IPS DF 6.9 (cell line): Measurements from ENCODE around the gene HHATL.

Experiments
- DNase-seq: peaks from one replicate; pipeline ENCODE4 v3.0.0-alpha.2; 2013; ENCODE audit warnings: low read depth, low spot score
- H3K27ac ChIP-seq: one replicate; pipeline ENCODE4 v1.5.1; 2013; ENCODE audit warnings: low read length, control low read depth
- H3K27me3 ChIP-seq: 2 replicates; pipeline ENCODE4 v1.6.1; 2013; ENCODE audit warnings: mild to moderate bottlenecking, low read length; ENCODE audit not compliant: control insufficient read depth, insufficient read depth
- H3K36me3 ChIP-seq: 2 replicates; pipeline ENCODE4 v1.6.1; 2013; ENCODE audit warnings: low read length; ENCODE audit not compliant: control insufficient read depth, insufficient read depth
- H3K4me1 ChIP-seq: 2 replicates; pipeline ENCODE4 v1.6.1; 2013; ENCODE audit warnings: low read length; ENCODE audit not compliant: control insufficient read depth, insufficient read depth
- H3K4me3 ChIP-seq: 2 replicates; pipeline ENCODE4 v1.5.1; 2013; ENCODE audit warnings: mild to moderate bottlenecking, low read length
- H3K9me3 ChIP-seq: 2 replicates; pipeline ENCODE4 v1.6.1; 2013; ENCODE audit warnings: low read length, inconsistent platforms; ENCODE audit not compliant: control insufficient read depth, insufficient read depth
- whole genome bisulfite sequencing: extraction: QIAGEN DNeasy Blood & Tissue Kit; methylation state at CpG from one replicate; pipeline ENCODE4 v1.1.7; 2013; ENCODE audit warnings: mixed read lengths, missing lambda C conversion rate; ENCODE audit not compliant: insufficient read length, insufficient coverage; 5-methylcytosine and 5-hydroxymethylcytosine counted together

The HHATL gene, protein sequence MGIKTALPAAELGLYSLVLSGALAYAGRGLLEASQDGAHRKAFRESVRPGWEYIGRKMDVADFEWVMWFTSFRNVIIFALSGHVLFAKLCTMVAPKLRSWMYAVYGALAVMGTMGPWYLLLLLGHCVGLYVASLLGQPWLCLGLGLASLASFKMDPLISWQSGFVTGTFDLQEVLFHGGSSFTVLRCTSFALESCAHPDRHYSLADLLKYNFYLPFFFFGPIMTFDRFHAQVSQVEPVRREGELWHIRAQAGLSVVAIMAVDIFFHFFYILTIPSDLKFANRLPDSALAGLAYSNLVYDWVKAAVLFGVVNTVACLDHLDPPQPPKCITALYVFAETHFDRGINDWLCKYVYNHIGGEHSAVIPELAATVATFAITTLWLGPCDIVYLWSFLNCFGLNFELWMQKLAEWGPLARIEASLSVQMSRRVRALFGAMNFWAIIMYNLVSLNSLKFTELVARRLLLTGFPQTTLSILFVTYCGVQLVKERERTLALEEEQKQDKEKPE

DNA sequence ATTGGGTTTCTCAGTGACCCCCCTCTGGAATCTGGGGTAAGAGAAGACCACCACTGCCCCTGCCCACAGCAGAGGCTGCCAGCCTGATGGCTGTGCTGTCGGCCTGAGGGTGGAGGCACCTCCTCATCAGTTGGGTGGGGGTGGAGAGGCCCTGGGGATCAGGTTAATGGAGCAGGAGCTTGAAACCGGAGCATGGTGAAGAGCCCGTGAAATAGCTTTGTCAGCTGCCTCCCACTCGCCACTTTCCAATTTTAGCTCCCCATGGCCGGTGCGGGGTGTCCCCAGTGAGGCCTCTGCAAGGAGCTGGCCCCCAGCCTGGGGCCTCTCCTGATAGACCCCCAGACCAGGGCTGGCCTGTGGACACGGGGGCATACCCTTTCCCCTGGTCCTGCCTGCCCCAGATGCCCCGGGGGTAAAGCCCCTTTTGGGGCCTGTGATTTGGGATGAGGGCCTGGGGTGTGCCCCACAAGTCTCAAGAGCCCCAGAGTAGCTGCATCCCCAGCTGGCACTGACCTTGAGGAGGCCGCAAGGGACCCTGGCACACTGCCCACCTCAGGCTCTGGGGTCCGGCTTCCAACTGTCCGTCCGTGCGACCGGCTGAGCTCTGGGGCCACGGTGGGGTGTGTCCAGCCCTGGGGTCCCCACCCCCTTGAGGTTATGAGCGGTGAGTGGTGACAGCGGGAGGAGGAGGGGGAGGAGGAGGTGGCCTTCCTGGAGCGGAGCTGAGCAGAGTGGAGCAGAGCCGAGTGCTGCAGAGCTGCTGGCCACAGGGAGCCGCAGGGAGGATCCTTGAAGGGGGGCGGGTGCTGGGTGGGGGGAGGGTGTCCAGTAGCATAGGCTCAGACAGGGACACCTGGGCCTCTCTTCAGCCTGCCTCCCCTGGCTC lies at the start of gene HHATL:
Gene HHATL (minus strand): TSS at position 733 of the 886 bp plus-strand sequence. CDS start 1,972 bp downstream, outside the sequence.
- no peaks in the 10 kb centered on the region for H3K9me3 ChIP-seq
- H3K36me3 ChIP-seq, result no peaks in the 10 kb centered on the region
- H3K27me3 ChIP-seq, result no peaks in the 10 kb centered on the region
- H3K27ac ChIP-seq, result no peak within 1 kb of the TSS
- peaks cover 5% of the 10 kb centered on the region for H3K4me1 ChIP-seq
- no peak within 1 kb of the TSS for H3K4me3 ChIP-seq
- DNase-seq, result no peak
- WGBS, result no CpG with 5 or more reads among the region's 21 CpGs

DNA sequence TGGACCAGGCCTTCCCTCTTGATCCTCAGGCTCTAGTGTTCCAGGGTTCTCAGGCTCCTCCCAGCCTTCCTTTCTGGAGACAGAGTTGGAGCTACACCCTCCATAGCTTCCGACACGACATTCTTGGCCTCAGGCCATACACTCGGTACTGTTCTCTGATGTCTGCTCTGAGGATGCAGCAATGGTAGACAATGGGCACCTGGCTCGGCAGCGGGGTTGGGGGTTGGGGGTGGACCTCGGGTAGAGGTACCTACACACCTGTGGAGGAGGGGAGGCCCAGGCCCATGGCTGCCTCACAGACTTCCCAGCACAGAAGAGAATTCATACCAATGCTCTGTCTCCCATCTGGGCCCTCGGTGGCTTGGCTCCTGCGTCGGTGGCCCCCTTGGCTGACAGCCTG lies 49.0 kb upstream of the HHATL start:
- no CpG with 5 or more reads among the region's 9 CpGs for WGBS
- DNase-seq, result no peak
- Histone ChIP-seq H3K27ac (no peak overlapping the region), H3K4me3 (no peak overlapping the region), H3K9me3 (no peaks in the 10 kb centered on the region), H3K27me3 (no peaks in the 10 kb centered on the region), H3K4me1 (no peaks in the 10 kb centered on the region), H3K36me3 (0 out of 2 replicates have a peak, but pooled peaks cover 2% of the 10 kb centered on the region)

DNA sequence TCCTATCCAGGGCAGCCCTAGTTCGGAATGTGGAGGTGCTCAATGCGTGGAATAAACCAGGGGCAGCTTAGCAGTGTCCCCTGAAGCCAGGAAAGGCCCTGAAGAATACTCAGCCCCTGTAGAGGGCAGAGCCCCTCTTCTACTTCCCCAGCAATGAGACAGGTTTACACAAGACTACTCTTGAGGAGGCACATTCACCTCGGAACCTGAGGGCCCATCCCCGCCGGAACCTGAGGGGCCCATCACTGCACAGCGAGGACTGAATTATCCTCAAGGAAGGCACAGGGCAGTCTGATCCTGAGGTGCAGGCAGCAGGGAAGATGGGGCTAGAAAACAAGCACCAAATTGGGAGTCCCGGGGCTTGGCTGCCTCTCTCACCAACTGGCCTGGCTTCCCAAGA lies 48.2 kb upstream of the HHATL start:
- no peak for DNase-seq
- Histone ChIP-seq H3K27me3 (no peaks in the 10 kb centered on the region), H3K9me3 (no peaks in the 10 kb centered on the region), H3K36me3 (0 out of 2 replicates have a peak, but pooled peaks cover 2% of the 10 kb centered on the region), H3K4me3 (no peak overlapping the region), H3K4me1 (no peaks in the 10 kb centered on the region), H3K27ac (no peak overlapping the region)
- WGBS, result no CpG with 5 or more reads among the region's 7 CpGs

DNA sequence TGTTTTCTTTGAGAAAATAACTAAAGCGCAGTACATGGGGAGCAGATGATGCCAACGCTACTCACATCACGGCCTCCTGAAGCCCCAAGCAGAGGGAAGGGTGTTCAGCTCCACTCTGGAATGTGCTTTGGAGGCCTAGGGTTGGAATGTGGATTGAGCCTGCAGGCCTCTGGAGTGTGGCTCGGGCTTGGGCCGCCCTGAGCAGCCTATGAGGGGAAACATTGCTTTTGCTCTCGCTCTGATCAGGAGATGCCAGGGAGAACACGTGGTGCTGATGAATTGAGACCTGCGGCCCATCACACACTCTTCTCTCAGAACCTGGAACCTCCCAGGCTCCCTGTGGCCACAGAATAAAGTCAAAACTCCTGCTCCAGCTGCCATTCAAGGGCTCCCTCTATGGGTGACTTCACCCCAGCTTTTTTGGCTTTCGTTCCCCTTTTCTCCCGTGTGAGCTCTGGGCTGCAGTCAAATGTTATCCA lies 47.2 kb upstream of the HHATL start:
- no peaks in the 10 kb centered on the region for H3K4me1 ChIP-seq
- DNase-seq, result no peak

DNA sequence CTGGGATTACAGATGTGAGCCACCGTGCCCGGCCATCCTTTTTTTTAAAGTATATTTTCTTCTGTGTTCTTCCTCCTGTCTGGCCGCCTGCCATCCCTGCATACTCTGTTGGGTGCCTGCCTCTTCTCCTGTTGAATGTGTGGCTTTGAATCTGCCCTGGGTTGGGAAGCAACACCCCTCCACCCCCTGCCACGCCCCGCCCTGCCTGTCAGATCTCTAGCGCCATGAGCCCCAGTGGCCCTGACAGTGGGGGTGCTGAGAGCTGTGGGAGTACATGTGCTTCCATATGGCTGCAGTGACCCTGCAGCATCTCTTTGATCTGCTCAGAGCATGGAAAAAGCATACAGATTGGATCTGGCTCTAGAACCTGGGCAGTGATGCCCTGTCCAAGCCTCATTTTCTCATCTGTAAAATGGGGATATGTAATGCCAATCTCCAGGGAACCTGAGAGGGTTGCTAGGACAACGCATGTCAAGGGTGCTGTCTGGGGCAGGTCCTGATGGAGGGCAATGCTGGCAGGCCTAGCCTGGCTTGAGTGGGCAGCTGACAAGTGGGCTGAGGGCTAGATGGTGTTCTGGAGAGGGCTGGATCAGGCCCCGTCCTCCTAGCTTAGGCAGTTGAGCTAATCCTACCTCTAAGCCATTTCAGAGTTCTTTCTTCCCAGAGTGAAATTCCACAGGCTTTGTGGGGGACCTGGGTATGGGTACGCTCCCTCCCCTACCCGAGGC lies 46.6 kb upstream of the HHATL start:
- no CpG with 5 or more reads among the region's 10 CpGs for WGBS
- no peaks in the 10 kb centered on the region; the same call in 1 of the 2 replicates for H3K4me1 ChIP-seq

More for the DNA sequence above, 47.2 kb upstream of the HHATL start:
- Histone ChIP-seq H3K4me3 (no peak overlapping the region), H3K27me3 (no peaks in the 10 kb centered on the region), H3K36me3 (0 out of 2 replicates have a peak, but pooled peaks cover 2% of the 10 kb centered on the region), H3K27ac (no peak overlapping the region), H3K9me3 (no peaks in the 10 kb centered on the region)
- WGBS, result no CpG with 5 or more reads among the region's 10 CpGs

DNA sequence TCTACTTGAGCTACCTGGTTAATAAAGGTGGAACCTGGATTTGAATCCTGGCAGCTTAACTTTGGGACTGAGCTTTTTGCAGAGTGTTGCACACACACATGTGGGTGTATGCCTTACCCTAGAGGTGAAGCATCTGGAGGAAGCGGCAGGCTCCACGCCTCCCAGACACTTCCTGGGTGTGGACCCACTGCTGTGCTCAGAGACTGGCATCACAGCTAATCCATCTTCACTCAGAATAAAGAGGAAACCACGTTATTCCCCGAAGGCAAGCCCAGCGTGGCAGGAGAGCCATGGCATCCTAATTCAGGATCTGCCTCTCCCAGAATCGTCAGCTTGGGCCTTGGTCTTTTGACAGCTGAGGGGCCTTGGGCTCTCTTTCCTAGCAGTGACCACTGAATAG lies 45.0 kb upstream of the HHATL start:
- H3K27ac ChIP-seq, result no peak overlapping the region
- DNase-seq, result no peak
- H3K9me3 ChIP-seq, result no peaks in the 10 kb centered on the region
- H3K36me3 ChIP-seq, result 0 out of 2 replicates have a peak, but pooled peaks cover 2% of the 10 kb centered on the region
- no peaks in the 10 kb centered on the region for H3K27me3 ChIP-seq
- no peaks in the 10 kb centered on the region; the same call in 1 of the 2 replicates for H3K4me1 ChIP-seq
- no CpG with 5 or more reads among the region's 6 CpGs for WGBS
- no peak overlapping the region for H3K4me3 ChIP-seq

More for the DNA sequence above, 46.6 kb upstream of the HHATL start:
- DNase-seq, result no peak
- Histone ChIP-seq H3K9me3 (no peaks in the 10 kb centered on the region), H3K36me3 (0 out of 2 replicates have a peak, but pooled peaks cover 2% of the 10 kb centered on the region), H3K27ac (no peak overlapping the region), H3K27me3 (no peaks in the 10 kb centered on the region), H3K4me3 (no peak overlapping the region)

DNA sequence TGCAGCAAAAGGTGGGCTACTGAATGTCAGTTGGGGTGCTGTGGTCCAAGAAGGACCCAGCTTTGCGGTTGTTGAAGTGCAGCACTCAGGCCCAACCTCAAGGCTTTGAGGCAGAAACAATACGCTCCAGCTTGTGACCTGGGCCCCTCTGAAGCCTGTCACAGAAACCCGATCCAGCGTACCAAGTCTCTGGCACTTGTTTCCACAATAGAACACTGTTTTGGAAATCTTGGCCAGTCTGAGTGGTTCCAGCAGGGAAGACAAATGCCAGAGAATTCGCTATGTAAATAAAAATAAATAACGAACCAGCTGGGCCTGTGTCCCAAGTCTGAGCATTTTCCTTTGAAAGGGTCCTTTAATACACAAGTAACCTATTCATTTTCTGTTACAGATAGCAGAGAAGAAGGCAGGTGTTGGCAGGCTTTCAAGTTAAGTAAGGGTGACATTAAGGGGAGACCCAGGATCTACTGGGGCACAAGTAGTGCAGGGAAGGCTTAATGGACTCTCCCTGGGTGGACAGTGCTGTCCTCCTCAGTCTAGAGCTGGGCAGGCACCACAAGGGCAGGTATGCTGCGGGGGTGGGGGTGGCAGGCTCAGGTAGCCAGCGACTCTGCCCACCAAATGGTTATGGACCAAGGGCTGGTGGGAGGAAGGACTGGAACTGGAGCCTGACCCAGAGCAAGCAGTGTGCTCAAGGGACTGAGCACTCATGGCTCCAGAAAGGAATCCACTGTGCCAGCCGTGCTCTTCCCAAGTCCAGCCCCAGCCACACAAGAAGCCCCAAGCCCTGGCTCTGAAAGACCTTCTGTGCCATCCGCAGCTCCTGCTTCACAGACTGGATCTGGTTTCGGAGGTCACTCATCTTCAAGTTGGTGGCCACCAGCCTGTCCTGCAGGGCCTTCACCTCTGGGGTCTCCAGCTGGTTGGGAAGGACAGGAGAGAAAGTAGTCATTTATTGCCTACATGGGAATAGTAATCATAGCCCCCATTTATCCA lies 44.2 kb upstream of the HHATL start:
- Histone ChIP-seq H3K36me3 (0 out of 2 replicates have a peak, but pooled peaks cover 2% of the 10 kb centered on the region), H3K4me3 (no peak overlapping the region), H3K4me1 (no peaks in the 10 kb centered on the region; the same call in 1 of the 2 replicates), H3K27ac (no peak overlapping the region), H3K9me3 (no peaks in the 10 kb centered on the region), H3K27me3 (no peaks in the 10 kb centered on the region)
- no peak for DNase-seq
- no CpG with 5 or more reads among the region's 11 CpGs for WGBS

DNA sequence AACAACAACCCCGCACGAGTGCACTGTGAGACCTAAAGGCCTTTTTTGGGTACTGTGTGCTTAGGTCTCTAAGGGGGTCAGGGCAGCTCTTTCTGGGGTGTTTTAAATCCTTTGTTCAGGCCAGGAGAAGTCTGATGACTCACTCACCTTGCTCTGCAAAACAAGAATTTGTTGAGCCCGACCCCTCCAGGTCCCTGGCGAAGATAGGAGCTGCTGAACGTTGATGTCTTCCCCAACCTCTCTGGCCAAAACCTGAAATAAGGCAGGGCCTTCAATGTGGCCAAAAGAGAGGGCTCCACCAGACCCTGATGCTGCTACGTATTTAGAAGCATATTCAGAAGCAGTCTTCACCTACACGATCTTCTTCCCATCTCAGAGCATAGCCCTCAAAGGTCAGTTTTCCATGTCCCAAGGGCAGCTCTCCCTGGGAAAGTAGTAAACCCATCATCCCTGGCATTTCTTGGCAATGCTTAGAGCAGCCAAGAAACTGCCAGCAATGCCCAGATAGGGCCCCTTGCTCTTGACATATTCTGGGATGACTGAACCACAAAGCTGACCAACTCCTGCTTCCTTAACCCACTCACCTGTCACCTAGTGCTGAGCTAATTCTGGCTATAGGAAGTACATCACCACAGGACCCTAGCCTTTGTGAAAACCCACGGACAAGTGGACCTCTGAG lies 43.3 kb upstream of the HHATL start:
- H3K27me3 ChIP-seq, result no peaks in the 10 kb centered on the region; the same call in 1 of the 2 replicates
- H3K9me3 ChIP-seq, result no peaks in the 10 kb centered on the region
- H3K27ac ChIP-seq, result no peak overlapping the region
- no peaks in the 10 kb centered on the region; the same call in 1 of the 2 replicates for H3K4me1 ChIP-seq
- no peak overlapping the region for H3K4me3 ChIP-seq
- WGBS, result no CpG with 5 or more reads among the region's 8 CpGs
- H3K36me3 ChIP-seq, result 0 out of 2 replicates have a peak, but pooled peaks cover 2% of the 10 kb centered on the region
- no peak for DNase-seq
